22Rv1 (cell line): ENCODE measurements around the gene NOX3.

Experiments used
- CTCF ChIP-seq: fragments of 450-650 bp; IDR thresholded peaks from 2 replicates; pipeline ENCODE4 v1.5.1; 2017; ENCODE audit warnings: mild to moderate bottlenecking
- ZFX ChIP-seq: fragments of 450-650 bp; IDR thresholded peaks from 2 replicates; pipeline ENCODE4 v1.6.1; 2017; ENCODE audit warnings: antibody characterized with exemption, borderline replicate concordance

DNA sequence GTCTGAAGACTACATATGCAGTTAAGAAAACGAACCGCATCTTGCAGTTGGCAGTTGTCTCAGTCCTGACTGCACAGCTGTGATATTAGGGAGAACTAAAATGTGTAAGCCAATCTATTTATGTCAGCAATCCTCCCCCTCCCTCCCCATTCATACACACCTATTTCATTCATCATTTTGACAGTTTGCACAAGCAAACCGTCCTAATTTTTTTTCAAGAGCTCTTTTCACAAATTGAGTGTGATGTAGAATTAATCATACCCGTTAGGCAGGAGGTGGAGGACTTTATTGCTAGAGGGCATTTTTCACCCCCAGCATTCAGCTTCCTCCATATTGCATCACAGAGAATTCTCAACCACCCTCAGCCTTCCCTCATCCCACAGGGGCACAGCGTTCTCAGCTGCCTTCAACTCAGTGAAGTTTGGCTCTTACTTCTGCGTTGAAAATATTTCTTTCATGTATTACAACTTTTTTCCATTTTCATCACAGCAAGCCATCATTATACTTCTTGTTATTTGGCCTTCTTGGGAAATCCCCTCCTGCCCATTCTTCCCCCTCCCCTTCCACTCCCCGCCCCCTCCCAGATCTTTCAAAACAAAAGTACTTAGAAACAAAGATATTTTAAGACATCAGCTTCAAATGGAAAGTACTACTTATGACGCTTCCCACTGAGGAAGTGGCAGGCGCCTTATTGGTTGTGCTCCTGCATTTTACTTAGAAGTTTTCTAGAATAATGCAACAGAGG, 37.5 kb downstream of the NOX3 start:
- TF ChIP-seq CTCF: no peak
- TF ChIP-seq ZFX: no peak
